Esophagus squamous epithelium (tissue), 4 donors: ENCODE measurements around the gene MCM5.

ENCODE experiments used
- POLR2A ChIP-seq, 4 donors: fragments of 450-650 bp; IDR thresholded peaks; one replicate each; pipeline ENCODE4 v1.6.1; 2017; ENCODE audit warnings: antibody characterized with exemption in 4 of 4, mild to moderate bottlenecking in 4 of 4, moderate library complexity in 3 of 4
- TF ChIP-seq, protein P1 (sequence below), 6 experiments: fragments of 450-650 bp in 4 of 6; fragments of 200-600 bp in 2 of 6; sonication (generic) in 2 of 6; IDR thresholded peaks; one replicate each; pipeline ENCODE4 v1.5.1; 2016 to 2019; ENCODE audit warnings: antibody characterized with exemption in 6 of 6, mild to moderate bottlenecking in 4 of 6, moderate library complexity in 4 of 6

DNA sequence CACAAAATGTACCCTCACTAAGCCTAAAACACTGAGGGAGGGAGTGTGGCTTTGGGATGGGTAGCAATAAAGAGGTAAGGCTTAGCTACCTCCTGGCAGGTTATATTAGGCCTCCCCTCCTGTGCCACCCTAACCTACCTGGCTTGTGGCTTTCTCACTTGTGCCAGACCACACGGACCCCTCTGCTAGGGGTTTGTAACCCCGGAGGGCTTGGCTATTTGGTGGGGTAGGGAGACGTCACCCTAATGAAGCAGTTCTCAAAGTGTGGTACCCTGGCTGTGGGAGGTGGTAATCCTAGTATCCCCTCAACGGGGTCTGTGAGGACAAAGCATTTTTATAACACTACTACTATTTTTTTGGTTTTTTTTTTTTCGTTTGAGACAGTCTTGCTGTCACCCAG is 9.0 kb upstream of the MCM5 start:
- TF ChIP-seq, protein P1, sequence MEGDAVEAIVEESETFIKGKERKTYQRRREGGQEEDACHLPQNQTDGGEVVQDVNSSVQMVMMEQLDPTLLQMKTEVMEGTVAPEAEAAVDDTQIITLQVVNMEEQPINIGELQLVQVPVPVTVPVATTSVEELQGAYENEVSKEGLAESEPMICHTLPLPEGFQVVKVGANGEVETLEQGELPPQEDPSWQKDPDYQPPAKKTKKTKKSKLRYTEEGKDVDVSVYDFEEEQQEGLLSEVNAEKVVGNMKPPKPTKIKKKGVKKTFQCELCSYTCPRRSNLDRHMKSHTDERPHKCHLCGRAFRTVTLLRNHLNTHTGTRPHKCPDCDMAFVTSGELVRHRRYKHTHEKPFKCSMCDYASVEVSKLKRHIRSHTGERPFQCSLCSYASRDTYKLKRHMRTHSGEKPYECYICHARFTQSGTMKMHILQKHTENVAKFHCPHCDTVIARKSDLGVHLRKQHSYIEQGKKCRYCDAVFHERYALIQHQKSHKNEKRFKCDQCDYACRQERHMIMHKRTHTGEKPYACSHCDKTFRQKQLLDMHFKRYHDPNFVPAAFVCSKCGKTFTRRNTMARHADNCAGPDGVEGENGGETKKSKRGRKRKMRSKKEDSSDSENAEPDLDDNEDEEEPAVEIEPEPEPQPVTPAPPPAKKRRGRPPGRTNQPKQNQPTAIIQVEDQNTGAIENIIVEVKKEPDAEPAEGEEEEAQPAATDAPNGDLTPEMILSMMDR (IDR thresholded peaks at IDR 0.05) = no peak
- TF ChIP-seq POLR2A (IDR thresholded peaks at IDR 0.05) = no peak
